Islet of Langerhans (tissue), 1 donor: ENCODE data around the gene FCGR2B.
A peak's percentile ranks its signal among the peaks of the same experiment; 100 is the strongest.
"Not testable (repeated sequence)": the region's sequence is repeated elsewhere in the genome, so short reads cannot be mapped to it uniquely, and the experiment has no call there.

Experiments used
- FAIRE-seq: peaks from one replicate; lab custom pipeline; 2011; peaks lifted over from hg19 to GRCh38; lab: Jason Lieb, UNC

The FCGR2B gene

GRCh38 chr1:161647507-161648360 is 15.2 kb upstream of the FCGR2B start:
- peak; percentile 82 for FAIRE-seq

GRCh38 chr1:161653541-161653940 is 9.4 kb upstream of the FCGR2B start:
- FAIRE-seq = not testable (repeated sequence)

- not testable (repeated sequence) for FAIRE-seq
Observed at GRCh38 chr1:161653971-161654370, 9.0 kb upstream of the FCGR2B start.

- not testable (repeated sequence) for FAIRE-seq
Observed at GRCh38 chr1:161658524-161658923, 4.4 kb upstream of the FCGR2B start.

GRCh38 chr1:161661660-161662311 is 1.2 kb upstream of the FCGR2B start:
- not testable (repeated sequence) for FAIRE-seq

GRCh38 chr1:161663569-161663968 is 626 bp downstream of the FCGR2B start:
- FAIRE-seq = not testable (repeated sequence)

GRCh38 chr1:161664689-161665088 is 1.7 kb downstream of the FCGR2B start:
- not testable (repeated sequence) for FAIRE-seq

- not testable (repeated sequence) for FAIRE-seq
Observed at GRCh38 chr1:161671045-161672020, 8.4 kb downstream of the FCGR2B start.

GRCh38 chr1:161673437-161673836 is 10.5 kb downstream of the FCGR2B start:
- not testable (repeated sequence) for FAIRE-seq

GRCh38 chr1:161674447-161674846 is 11.5 kb downstream of the FCGR2B start:
- FAIRE-seq = not testable (repeated sequence)

GRCh38 chr1:161674908-161675307 is 12.0 kb downstream of the FCGR2B start:
- not testable (repeated sequence) for FAIRE-seq

- FAIRE-seq = no peak
Observed at GRCh38 chr1:161676441-161676840, 13.5 kb downstream of the FCGR2B start.

- no peak for FAIRE-seq
Observed at GRCh38 chr1:161676958-161677689, 14.2 kb downstream of the FCGR2B start.

- FAIRE-seq = no peak
Observed at GRCh38 chr1:161678500-161678899, 15.6 kb downstream of the FCGR2B start.

GRCh38 chr1:161681879-161682278 is 18.9 kb downstream of the FCGR2B start:
- FAIRE-seq = no peak

- no peak for FAIRE-seq
Observed at GRCh38 chr1:161688946-161689345, 26.0 kb downstream of the FCGR2B start.

GRCh38 chr1:161691846-161692245 is 28.9 kb downstream of the FCGR2B start:
- no peak for FAIRE-seq

- FAIRE-seq = not testable (repeated sequence)
Observed at GRCh38 chr1:161693020-161693712, 30.2 kb downstream of the FCGR2B start.

GRCh38 chr1:161698302-161698701 is 35.4 kb downstream of the FCGR2B start:
- not testable (repeated sequence) for FAIRE-seq

- FAIRE-seq = no peak
Observed at GRCh38 chr1:161702250-161702649, 39.3 kb downstream of the FCGR2B start.

GRCh38 chr1:161705537-161705936 is 42.6 kb downstream of the FCGR2B start:
- FAIRE-seq = no peak
